Sigmoid colon (tissue), 7 donors: ENCODE data around the gene PTGIS. TPM values are rescaled to one million over a fixed set of nuclear protein-coding genes. Genes with fewer than 3 reads are reported as not detected.
"Not testable (repeated sequence)": the region's sequence is repeated elsewhere in the genome, so short reads cannot be mapped to it uniquely, and the experiment has no call there.

Experiments
- DNase-seq: peaks from one replicate; pipeline ENCODE4 v3.0.0-alpha.2; 2019
- H3K27ac ChIP-seq, 4 donors: fragments of 200-600 bp; sonication (generic); one replicate each; pipeline ENCODE4 v1.5.1; 2016 to 2019; ENCODE audit warnings: mild to moderate bottlenecking in 1 of 4
- H3K27me3 ChIP-seq, 3 donors: fragments of 200-600 bp; sonication (generic); one replicate each; pipeline ENCODE4 v1.5.1; 2019; ENCODE audit warnings: mild to moderate bottlenecking in 1 of 3
- H3K36me3 ChIP-seq, 4 donors: fragments of 200-600 bp; sonication (generic); one replicate each; pipeline ENCODE4 v1.5.1; 2016 to 2019
- H3K4me1 ChIP-seq, 4 donors: fragments of 200-600 bp; sonication (generic); one replicate each; pipeline ENCODE4 v1.5.1; 2017 to 2019
- H3K4me3 ChIP-seq, 4 donors: fragments of 200-600 bp; sonication (generic); one replicate each; pipeline ENCODE4 v1.5.1; 2017 to 2019; ENCODE audit warnings: mild to moderate bottlenecking in 2 of 4, moderate library complexity in 1 of 4
- H3K9me3 ChIP-seq, 4 donors: fragments of 200-600 bp in 3 of 4; sonication (generic) in 3 of 4; one replicate each; pipeline versions ENCODE4 v1.5.1 to v1.6.1; 2013 to 2019
- EP300 ChIP-seq, 4 donors: sonication (generic); formaldehyde crosslinking; IDR thresholded peaks; one replicate each; pipeline ENCODE4 v1.6.1; 2017; ENCODE audit warnings: antibody characterized with exemption in 4 of 4
- POLR2A ChIP-seq, 2 donors: fragments of 450-650 bp; IDR thresholded peaks; one replicate each; pipeline ENCODE4 v1.6.1; 2016; ENCODE audit warnings: antibody characterized with exemption in 2 of 2, mild to moderate bottlenecking in 2 of 2, moderate library complexity in 2 of 2
- POLR2AphosphoS5 ChIP-seq, 4 donors: sonication (generic); formaldehyde crosslinking; IDR thresholded peaks; one replicate each; pipeline ENCODE4 v1.6.1; 2017; ENCODE audit warnings: antibody characterized with exemption in 4 of 4
- WGBS, 2 donors: extraction: QIAGEN DNeasy Blood & Tissue Kit; methylation state at CpG; one replicate each; pipeline ENCODE4 v1.1.7; 2013; 5-methylcytosine and 5-hydroxymethylcytosine counted together
- intact Hi-C: fragments of 100-400 bp; cut with DNase I; formaldehyde crosslinking; loops from one replicate; pipeline ENCODE4 v1.15.1; 2023
- polyA plus RNA-seq, 3 donors: library from polyadenylated mRNA; stranded (reverse); fragments of 200-250 nt; gene quantifications; one replicate each; pipeline ENCODE4 v1.2.3, GENCODE V29; 2013
- total RNA-seq, 4 donors: library from RNA; depleted of rRNA; stranded (reverse); fragments of >200 nt; gene quantifications; one replicate each; pipeline ENCODE4 v1.1.0, GENCODE V29; 2016
- TF ChIP-seq, protein P1 (sequence below), 4 experiments: fragments of 450-650 bp in 3 of 4; fragments of 200-600 bp in 1 of 4; IDR thresholded peaks; one replicate each; pipeline ENCODE4 v1.5.1; 2016 to 2019; ENCODE audit warnings: antibody characterized with exemption in 4 of 4, mild to moderate bottlenecking in 3 of 4, moderate library complexity in 2 of 4
- donor health status: healthy with polysubstance abuse.
- donor health status: Bipolar disorder and iron deficiency.
- donor health status: healthy.

Gene PTGIS
- total and polyA plus RNA-seq, 7 donors = 0.46 to 241 (median 55.3) TPM

DNA sequence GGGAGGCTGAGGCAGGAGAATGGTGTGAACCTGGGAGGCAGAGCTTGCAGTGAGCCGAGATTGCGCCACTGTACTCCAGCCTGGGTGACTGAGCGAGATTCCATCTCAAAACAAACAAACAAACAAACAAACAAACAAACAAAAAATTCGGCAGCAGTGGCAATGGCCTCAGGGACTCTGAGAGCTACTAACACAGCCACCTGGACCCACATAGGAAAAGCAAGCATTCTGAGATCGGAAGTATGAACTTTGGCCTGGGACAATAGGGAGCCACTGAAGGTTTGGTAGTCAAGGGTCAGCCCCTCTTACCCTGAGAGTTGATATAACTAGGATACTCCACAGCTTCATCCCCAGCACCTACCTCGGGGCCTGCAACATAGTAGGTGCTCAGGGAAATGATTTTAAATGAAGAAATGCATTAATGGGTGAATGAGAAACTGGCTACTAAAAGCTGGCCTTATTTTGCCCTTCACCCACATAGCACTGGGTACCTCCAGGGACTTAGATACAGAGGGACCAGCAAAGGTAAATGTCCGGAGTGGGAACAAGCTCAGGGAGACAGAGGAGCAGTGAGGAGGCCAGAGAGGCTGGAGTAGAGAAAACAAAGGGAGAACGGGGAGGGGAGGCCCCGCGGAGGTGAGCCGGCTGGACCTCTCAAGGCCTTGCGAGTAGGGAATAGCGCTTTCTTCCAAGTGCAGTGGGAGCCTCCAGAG, 46.6 kb upstream of the PTGIS start:
- Histone ChIP-seq H3K4me1 (peaks cover 0 to 11% (median 9%) of the 10 kb centered on the region in 4 donors), H3K27ac (no peak overlapping the region), H3K36me3 (no peaks in the 10 kb centered on the region), H3K9me3 (no peaks in the 10 kb centered on the region), H3K4me3 (no peak overlapping the region), H3K27me3 (no peaks in the 10 kb centered on the region)
- TF ChIP-seq POLR2AphosphoS5 (IDR thresholded peaks at IDR 0.05) (no peak), POLR2A (IDR thresholded peaks at IDR 0.05) (no peak), EP300 (IDR thresholded peaks at IDR 0.05) (no peak)
- TF ChIP-seq, protein P1, sequence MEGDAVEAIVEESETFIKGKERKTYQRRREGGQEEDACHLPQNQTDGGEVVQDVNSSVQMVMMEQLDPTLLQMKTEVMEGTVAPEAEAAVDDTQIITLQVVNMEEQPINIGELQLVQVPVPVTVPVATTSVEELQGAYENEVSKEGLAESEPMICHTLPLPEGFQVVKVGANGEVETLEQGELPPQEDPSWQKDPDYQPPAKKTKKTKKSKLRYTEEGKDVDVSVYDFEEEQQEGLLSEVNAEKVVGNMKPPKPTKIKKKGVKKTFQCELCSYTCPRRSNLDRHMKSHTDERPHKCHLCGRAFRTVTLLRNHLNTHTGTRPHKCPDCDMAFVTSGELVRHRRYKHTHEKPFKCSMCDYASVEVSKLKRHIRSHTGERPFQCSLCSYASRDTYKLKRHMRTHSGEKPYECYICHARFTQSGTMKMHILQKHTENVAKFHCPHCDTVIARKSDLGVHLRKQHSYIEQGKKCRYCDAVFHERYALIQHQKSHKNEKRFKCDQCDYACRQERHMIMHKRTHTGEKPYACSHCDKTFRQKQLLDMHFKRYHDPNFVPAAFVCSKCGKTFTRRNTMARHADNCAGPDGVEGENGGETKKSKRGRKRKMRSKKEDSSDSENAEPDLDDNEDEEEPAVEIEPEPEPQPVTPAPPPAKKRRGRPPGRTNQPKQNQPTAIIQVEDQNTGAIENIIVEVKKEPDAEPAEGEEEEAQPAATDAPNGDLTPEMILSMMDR (IDR thresholded peaks at IDR 0.05) = no peak
- intact Hi-C loops = loop anchor here (5.0 kb wide), 1 partner anchor 273 kb away; no protein-coding TSS in a partner anchor
- WGBS, 2 donors = 73 to 81% methylated on average over 13 of the region's 13 CpGs
- no peak for DNase-seq

DNA sequence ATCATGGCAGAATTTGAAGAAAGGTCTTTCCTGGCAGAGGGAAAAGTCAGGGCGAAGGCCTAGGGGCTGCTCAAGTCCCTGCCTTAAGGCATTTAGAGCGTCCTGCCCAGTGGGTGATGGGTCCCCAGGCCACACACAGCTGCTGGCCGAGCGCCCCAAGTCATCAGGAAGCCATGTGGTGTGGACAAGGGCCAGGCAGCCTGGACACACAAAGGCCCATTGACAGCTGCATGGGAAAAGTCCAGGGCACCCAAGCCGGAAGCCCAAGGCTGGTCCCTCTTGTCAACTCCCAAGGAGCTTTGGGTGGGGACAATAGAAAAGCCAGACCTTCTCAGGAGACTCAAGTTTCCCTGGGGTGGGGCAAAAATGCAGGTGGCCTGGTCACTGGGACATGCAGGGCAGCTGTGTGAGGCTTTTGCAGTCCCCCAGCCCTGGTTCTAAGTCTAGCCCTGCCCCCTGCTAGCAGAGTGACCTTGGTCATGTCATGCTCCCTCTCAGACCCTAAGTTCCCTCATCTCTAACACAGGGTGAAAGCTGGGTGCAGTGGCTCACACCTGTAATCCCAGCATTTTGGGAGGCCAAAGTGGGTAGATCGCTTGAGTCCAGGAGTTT, 44.3 kb upstream of the PTGIS start:
- H3K4me1 ChIP-seq = peaks cover 0 to 17% (median 11%) of the 10 kb centered on the region in 4 donors
- H3K27ac ChIP-seq = no peak overlapping the region
- peaks cover 0 to 4% (median 0%) of the 10 kb centered on the region in 3 donors for H3K27me3 ChIP-seq
- 62 to 86% methylated on average over 6 of the region's 6 CpGs for WGBS, 2 donors
- no peaks in the 10 kb centered on the region for H3K9me3 ChIP-seq
- no peak overlapping the region for H3K4me3 ChIP-seq
- peak; percentile 75 for DNase-seq
- TF ChIP-seq POLR2A (IDR thresholded peaks at IDR 0.05) (no peak), POLR2AphosphoS5 (IDR thresholded peaks at IDR 0.05) (peak in 1 of 4 donors; percentile 25), EP300 (IDR thresholded peaks at IDR 0.05) (no peak)
- TF ChIP-seq, protein P1 (IDR thresholded peaks at IDR 0.05) = no peak
- intact Hi-C loops = loop anchor here (5.0 kb wide), 1 partner anchor 275 kb away; no protein-coding TSS in a partner anchor
- no peaks in the 10 kb centered on the region for H3K36me3 ChIP-seq

- Histone ChIP-seq H3K4me3 (peak overlapping the region in 3 of 4 donors; percentile 10 to 17 (median 16)), H3K4me1 (peaks cover 0 to 17% (median 11%) of the 10 kb centered on the region in 4 donors)
- not testable (repeated sequence) for H3K27ac ChIP-seq, DNase-seq, H3K9me3 ChIP-seq, H3K36me3 ChIP-seq, H3K27me3 ChIP-seq
- intact Hi-C loops = loop anchor here (1.0 to 5.0 kb wide), 4 partner anchors 102 to 276 kb away; partner anchors contain the start of genes B4GALT5 and SLC9A8
- 69 to 73% methylated on average over 6 of the region's 6 CpGs for WGBS, 2 donors
Observed at GRCh38 chr20:49611539-49612126, 43.7 kb upstream of the PTGIS start.

GRCh38 chr20:49610691-49611538, 43.0 kb upstream of the PTGIS start:
- DNase-seq = peak; percentile 87
- H3K27me3 ChIP-seq = peaks cover 0 to 4% (median 0%) of the 10 kb centered on the region in 3 donors
- TF ChIP-seq EP300 (IDR thresholded peaks at IDR 0.05) = no peak
- TF ChIP-seq POLR2A (IDR thresholded peaks at IDR 0.05) = no peak
- TF ChIP-seq, protein P1 (IDR thresholded peaks at IDR 0.05) = peak; percentile 98 to 100 (median 100)
- TF ChIP-seq POLR2AphosphoS5 (IDR thresholded peaks at IDR 0.05) = peak in 1 of 4 donors; percentile 19
- H3K27ac ChIP-seq = no peak overlapping the region
- peaks cover 0 to 17% (median 11%) of the 10 kb centered on the region in 4 donors for H3K4me1 ChIP-seq
- intact Hi-C loops = loop anchor here (1.0 to 5.0 kb wide), 4 partner anchors 102 to 276 kb away; partner anchors contain the start of genes B4GALT5 and SLC9A8
- peak overlapping the region in 3 of 4 donors; percentile 10 to 17 (median 16) for H3K4me3 ChIP-seq
- no peaks in the 10 kb centered on the region for H3K36me3 ChIP-seq
- no peaks in the 10 kb centered on the region for H3K9me3 ChIP-seq
- WGBS, 2 donors = 15 to 16% methylated on average over 48 of the region's 48 CpGs
